Smooth muscle cell (in vitro differentiated cells): ENCODE measurements around the gene BTF3. TPM values are rescaled to one million over a fixed set of nuclear protein-coding genes. Genes with fewer than 3 reads are reported as not detected.

Experiments used
- DNase-seq: peaks from one replicate; lab custom pipeline; 2025; ENCODE audit not compliant: unreplicated experiment; lab: John Stamatoyannopoulos, UW
- H2AFZ ChIP-seq: fragments of 200-600 bp; sonication (generic); 2 replicates; pipeline ENCODE4 v1.6.0; 2016; ENCODE audit warnings: antibody characterized with exemption, low read depth, mild to moderate bottlenecking
- H3F3A ChIP-seq: fragments of 200-600 bp; sonication (generic); 2 replicates; pipeline ENCODE4 v1.6.0; 2017; ENCODE audit warnings: antibody characterized with exemption, low read depth
- H3K27ac ChIP-seq: fragments of 200-600 bp; sonication (generic); 2 replicates; pipeline ENCODE4 v1.5.1; 2016; ENCODE audit warnings: low read depth, mild to moderate bottlenecking
- H3K27me3 ChIP-seq: fragments of 200-600 bp; sonication (generic); 2 replicates; pipeline ENCODE4 v1.6.1; 2016; ENCODE audit warnings: low read depth, mild to moderate bottlenecking
- H3K36me3 ChIP-seq: fragments of 200-600 bp; sonication (generic); 2 replicates; pipeline ENCODE4 v1.5.1; 2016; ENCODE audit warnings: low read depth
- H3K4me1 ChIP-seq: fragments of 200-600 bp; sonication (generic); 2 replicates; pipeline ENCODE4 v1.5.1; 2016; ENCODE audit warnings: low read depth
- H3K4me2 ChIP-seq: fragments of 200-600 bp; sonication (generic); 2 replicates; pipeline ENCODE4 v1.6.0; 2016; ENCODE audit warnings: mild to moderate bottlenecking
- H3K4me3 ChIP-seq: fragments of 200-600 bp; sonication (generic); 2 replicates; pipeline ENCODE4 v1.5.1; 2016; ENCODE audit warnings: mild to moderate bottlenecking
- H3K79me2 ChIP-seq: fragments of 200-600 bp; sonication (generic); 2 replicates; pipeline ENCODE4 v1.6.0; 2016; ENCODE audit warnings: low read depth, mild to moderate bottlenecking
- H3K9ac ChIP-seq: fragments of 200-600 bp; sonication (generic); 2 replicates; pipeline ENCODE4 v1.6.0; 2016; ENCODE audit warnings: low read depth
- H3K9me3 ChIP-seq: fragments of 200-600 bp; sonication (generic); replicated peaks from 2 replicates; pipeline ENCODE4 v1.5.1; 2016; ENCODE audit warnings: low read depth
- H4K20me1 ChIP-seq: fragments of 200-600 bp; sonication (generic); 2 replicates; pipeline ENCODE4 v1.6.0; 2016; ENCODE audit warnings: low read depth
- CTCF ChIP-seq: fragments of 200-600 bp; sonication (generic); IDR thresholded peaks from 2 replicates; pipeline ENCODE4 v1.5.1; 2017; ENCODE audit warnings: borderline replicate concordance, mild to moderate bottlenecking, antibody characterized with exemption; ENCODE audit not compliant: insufficient read depth, poor library complexity, severe bottlenecking
- WGBS: methylation state at CpG from one replicate; pipeline ENCODE4 v1.1.7; 2016; ENCODE audit warnings: low lambda C conversion rate; 5-methylcytosine and 5-hydroxymethylcytosine counted together
- polyA plus RNA-seq: library from polyadenylated mRNA; unstranded; fragments of >200 nt; fragmentation: Nextera tagmentation; extraction: Ambion mirVana; gene quantifications from 2 replicates; pipeline ENCODE4 v1.2.1, GENCODE V29; 2016
- total RNA-seq: library from RNA; depleted of rRNA; stranded (reverse); fragments of >200 nt; gene quantifications from 2 replicates; pipeline ENCODE4 v1.2.3, GENCODE V29; 2014

The BTF3 gene
- total and polyA plus RNA-seq, 2 experiments from 2014 or later = 409 to 546 TPM

DNA sequence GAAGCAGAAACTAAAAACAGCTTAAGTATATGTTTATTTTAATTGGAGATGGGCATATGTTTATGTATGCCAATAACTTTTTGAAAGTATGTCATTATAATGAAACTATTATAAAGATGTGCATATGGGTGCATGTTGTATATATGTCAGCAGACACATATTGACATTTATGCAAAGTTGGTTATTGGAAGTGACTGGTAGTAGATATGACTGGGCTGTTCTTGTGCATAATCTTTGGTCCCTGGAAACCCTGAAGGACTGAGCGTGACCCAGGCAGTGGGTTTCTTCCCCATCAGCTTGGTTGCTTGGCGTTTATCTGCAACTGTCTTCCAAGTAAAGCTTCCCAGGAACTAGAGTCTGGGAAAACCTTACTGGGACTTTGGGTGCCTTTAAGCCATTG is 41.5 kb downstream of the BTF3 start:
- Histone ChIP-seq H3K4me1 (no peaks in the 10 kb centered on the region), H3K27me3 (no peaks in the 10 kb centered on the region), H3K4me3 (no peak overlapping the region), H3F3A (no peaks in the 10 kb centered on the region), H3K4me2 (no peak overlapping the region), H3K9ac (no peak overlapping the region), H3K27ac (no peak overlapping the region), H3K79me2 (no peaks in the 10 kb centered on the region), H3K9me3 (no peaks in the 10 kb centered on the region), H4K20me1 (no peaks in the 10 kb centered on the region), H3K36me3 (no peaks in the 10 kb centered on the region), H2AFZ (no peak overlapping the region)
- WGBS = 90% methylated on average over 2 of the region's 2 CpGs
- TF ChIP-seq CTCF = no peak
- no peak for DNase-seq

GRCh38 chr5:73540192-73540591 is 42.0 kb downstream of the BTF3 start:
- no peaks in the 10 kb centered on the region for H3K79me2 ChIP-seq
- no peaks in the 10 kb centered on the region for H3K36me3 ChIP-seq
- H3K4me1 ChIP-seq = no peaks in the 10 kb centered on the region
- H2AFZ ChIP-seq = no peak overlapping the region
- no peak overlapping the region for H3K9ac ChIP-seq
- no peak overlapping the region for H3K27ac ChIP-seq
- no peak for DNase-seq
- no peak overlapping the region for H3K4me3 ChIP-seq
- no peaks in the 10 kb centered on the region for H4K20me1 ChIP-seq
- no peak overlapping the region for H3K4me2 ChIP-seq
- TF ChIP-seq CTCF = no peak
- WGBS = 45% methylated on average over 3 of the region's 3 CpGs
- H3K27me3 ChIP-seq = no peaks in the 10 kb centered on the region
- H3K9me3 ChIP-seq = no peaks in the 10 kb centered on the region
- H3F3A ChIP-seq = no peaks in the 10 kb centered on the region

GRCh38 chr5:73542020-73542419 is 43.8 kb downstream of the BTF3 start:
- no peaks in the 10 kb centered on the region for H3K79me2 ChIP-seq
- no peak for DNase-seq
- no peaks in the 10 kb centered on the region for H3K36me3 ChIP-seq
- no peak overlapping the region for H2AFZ ChIP-seq
- H3K4me2 ChIP-seq = no peak overlapping the region
- WGBS = 85% methylated on average over 4 of the region's 4 CpGs
- H3K4me3 ChIP-seq = no peak overlapping the region
- no peak for TF ChIP-seq CTCF
- no peak overlapping the region for H3K9ac ChIP-seq
- no peaks in the 10 kb centered on the region for H4K20me1 ChIP-seq
- no peaks in the 10 kb centered on the region for H3K27me3 ChIP-seq
- H3F3A ChIP-seq = no peaks in the 10 kb centered on the region
- H3K9me3 ChIP-seq = no peaks in the 10 kb centered on the region
- H3K27ac ChIP-seq = no peak overlapping the region
- H3K4me1 ChIP-seq = no peaks in the 10 kb centered on the region
